NCI-H187 treated with DMSO at 0.1 percent for 48 hours (cell line): ENCODE results near the gene GADD45B.

Experiments
- DNase-seq: peaks from one replicate; lab custom pipeline; 2025; lab: John Stamatoyannopoulos, UW

GADD45B gene, protein sequence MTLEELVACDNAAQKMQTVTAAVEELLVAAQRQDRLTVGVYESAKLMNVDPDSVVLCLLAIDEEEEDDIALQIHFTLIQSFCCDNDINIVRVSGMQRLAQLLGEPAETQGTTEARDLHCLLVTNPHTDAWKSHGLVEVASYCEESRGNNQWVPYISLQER

DNA sequence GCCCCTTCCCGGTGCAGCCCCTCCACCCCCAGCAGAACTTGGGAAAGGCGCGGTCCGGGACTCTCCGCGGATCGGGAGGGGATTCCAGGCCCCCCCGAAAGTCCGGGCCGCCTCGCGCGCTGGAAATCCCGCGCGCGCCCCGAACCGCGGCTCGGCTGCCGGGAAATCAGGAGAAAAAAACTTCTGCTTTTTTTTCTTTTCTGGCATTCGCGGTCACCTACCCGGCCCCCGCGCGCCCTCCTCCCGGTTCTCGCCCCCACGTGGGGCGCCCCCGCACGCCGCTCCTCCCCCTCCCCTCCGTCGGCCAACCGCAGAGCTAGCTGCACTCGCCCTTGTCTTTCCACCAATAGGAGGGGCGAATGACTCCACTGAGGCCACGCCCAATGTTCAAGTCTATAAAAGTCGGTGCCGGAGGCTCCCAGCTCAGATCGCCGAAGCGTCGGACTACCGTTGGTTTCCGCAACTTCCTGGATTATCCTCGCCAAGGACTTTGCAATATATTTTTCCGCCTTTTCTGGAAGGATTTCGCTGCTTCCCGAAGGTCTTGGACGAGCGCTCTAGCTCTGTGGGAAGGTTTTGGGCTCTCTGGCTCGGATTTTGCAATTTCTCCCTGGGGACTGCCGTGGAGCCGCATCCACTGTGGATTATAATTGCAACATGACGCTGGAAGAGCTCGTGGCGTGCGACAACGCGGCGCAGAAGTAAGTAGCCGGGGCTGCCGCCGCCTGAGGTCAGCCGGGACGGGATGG lies at the start of gene GADD45B:
TSS of gene GADD45B (plus strand) at position 426 of the 749 bp plus-strand sequence. CDS start at position 658, 232 bp downstream.
- DNase-seq: peak; percentile 89

DNA sequence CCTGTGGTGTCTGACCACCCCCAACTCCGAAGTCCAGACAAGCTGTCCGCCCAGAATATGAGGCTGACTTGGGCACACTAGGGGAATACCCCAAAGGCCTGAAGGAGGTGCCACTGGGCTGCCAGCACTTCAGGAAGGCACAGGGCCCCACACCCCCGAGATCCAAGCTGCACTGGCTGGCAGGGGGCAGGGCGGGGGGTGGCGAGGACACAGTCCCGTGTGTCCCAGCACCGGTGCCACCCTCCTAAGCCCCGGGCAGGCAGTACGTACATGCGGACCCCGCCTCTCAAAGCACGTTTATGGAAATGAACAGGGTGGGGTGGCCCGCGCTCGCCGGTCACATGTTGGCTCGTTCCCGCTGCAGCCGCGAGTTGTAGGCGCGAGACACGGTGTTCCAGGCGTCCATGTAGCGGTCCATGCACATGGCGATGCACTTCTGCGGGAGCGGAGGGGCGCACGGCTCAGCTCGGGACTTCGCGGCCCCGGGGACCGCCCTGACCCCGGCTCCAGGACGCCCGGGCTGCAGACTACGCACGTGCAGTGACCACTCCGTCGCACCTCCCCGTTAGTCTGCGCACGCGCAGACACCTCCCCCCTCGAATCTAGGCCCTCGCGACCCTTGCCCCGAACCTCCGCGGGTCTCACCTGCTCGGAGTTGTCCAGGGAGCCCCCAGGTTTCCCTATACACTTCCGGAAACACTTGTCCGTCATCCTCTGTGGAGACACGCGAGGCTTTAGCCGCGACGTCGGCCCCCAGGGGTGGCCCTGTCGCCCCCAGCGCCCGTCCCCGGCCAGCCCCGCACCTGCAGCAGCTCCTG lies 49.1 kb upstream of the GADD45B start:
- DNase-seq: no peak

DNA sequence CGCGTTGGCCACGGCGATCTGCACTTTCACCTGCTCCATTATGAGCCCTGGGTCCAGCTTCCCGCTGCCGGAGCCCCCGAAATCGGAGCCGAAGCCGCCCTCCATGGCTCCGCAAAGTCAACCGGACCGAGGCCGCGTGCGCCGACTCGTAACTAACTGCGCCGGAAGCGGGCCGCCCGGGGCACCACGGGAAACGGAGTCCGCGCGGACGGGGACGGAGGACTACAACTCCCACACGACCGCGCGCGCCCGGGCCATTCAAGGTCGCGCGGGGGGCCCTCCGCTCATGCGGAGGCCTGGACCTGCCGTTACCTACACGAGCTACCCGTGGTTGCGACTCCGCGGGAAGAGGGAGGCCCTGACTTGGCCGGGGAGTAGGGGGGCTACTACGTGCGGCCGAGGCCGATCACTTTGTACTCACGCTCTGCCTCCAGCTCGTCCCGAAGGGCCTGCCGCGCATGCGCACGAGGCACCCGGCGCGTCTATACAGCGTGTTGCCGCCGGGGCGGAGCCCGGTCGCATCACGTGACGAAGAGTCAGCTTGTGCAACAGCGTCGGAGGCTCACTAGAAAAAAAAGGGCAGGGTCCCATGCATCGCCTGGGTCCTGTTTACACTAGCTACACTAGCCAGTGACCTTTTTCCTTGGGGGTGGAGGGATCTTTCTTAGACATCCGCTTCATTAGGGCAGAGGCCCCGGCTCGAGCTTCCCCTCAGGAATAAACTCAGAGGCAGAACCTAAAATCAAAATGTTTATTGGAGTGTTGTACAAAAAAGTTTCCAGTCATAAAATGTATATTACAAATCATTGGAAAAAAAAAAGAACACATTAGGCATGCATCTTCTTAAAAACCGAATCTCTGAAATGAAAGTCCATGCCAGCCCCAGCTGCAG lies 48.3 kb upstream of the GADD45B start, which contains the start of gene TIMM13:
TSS of gene TIMM13 (minus strand) at position 158 of the 892 bp plus-strand sequence. CDS start at position 105, 53 bp downstream.
- peak; percentile 82 for DNase-seq

DNA sequence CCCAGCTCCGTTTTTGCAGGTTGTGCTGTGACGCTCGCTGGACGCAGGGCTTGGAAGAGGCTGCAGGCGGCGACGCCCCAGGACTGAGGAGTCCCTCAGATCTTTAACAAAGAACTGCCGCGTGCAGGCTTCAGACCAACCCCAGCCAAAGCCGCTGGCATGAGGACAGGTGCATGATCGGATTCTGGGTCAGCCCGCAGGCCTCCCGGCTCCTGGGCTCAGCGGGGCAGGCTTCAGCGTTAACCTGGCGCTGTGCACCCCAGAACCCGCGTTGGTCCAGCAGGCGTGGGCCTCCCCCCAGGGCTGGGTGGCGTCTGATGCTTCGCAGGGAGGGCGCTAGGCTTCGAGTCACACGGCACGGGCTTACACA lies 47.6 kb upstream of the GADD45B start:
- DNase-seq: no peak

DNA sequence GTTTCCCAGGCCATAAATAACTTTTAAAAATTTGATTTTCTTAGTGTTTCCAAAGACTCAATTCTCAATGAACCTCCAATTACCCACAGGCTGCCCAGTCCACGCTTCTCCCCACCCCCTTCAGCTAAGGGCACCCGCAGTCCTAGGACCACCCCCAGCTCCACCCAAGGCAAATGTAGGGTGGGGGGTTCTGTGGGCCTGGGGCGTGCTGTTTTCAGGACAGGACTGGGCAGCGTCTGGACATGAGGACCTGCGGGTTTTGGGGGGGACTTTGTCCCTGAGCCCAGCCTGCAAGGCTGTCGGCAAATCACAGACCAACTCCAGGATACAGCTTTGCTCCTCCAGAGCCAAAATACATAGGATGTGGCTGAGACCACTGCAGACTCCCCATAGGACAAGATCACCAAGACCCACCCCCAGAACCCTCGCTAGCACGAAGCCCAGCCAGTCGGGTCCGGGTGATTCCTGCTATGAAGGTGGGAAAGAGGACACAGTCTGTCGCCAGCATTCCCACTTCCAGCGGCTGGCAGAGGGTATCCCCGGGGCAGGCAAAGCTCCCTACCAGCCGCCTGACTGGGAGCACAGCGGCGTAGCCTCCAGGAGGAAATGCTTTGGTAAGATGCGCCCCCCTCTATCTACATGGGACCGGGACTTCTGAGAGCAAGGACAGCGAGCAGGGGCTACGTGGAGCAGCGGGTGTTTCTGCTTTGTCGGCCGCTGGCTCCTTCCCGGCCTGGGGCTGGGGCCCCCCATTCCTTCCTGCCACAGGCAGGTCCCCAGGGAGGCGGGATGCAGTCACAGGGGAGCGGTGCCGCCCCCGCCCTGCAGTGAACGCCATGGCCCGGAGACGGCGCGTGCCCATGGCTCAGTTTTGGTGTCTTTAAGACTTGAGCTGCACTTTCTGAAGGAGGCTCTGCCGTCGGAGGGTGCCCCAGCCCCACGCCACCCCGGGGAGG lies 46.9 kb upstream of the GADD45B start:
- no peak for DNase-seq

DNA sequence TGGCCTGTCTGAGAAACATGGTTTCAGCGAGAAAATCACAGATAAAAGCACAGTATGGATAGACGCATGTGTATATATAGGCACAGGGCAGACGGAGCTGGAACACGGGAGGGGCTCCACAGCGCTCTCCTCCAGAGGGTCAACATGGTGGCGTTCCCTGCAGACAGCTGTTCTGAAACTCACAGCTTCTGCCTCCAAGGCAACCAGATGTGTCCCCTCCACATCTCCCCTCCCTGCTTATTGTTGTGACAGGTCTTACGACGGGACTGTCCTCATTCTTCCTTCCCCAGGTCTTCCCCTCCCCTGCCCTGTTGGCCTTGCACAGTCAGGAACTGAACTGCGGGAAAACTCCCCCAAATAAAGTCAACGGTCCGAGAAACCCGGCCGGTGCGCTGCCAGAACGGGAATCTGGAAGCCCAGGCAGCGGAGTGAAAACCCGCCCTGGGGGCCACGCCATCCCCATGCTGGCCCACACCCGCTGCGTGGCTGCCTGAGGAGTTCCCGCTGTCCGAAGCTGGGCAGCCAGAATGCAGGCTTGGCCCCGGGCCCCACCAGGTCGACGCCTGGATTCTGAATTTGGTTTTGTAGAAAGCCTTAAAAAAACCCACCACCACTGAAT lies 45.9 kb upstream of the GADD45B start:
- DNase-seq: no peak

DNA sequence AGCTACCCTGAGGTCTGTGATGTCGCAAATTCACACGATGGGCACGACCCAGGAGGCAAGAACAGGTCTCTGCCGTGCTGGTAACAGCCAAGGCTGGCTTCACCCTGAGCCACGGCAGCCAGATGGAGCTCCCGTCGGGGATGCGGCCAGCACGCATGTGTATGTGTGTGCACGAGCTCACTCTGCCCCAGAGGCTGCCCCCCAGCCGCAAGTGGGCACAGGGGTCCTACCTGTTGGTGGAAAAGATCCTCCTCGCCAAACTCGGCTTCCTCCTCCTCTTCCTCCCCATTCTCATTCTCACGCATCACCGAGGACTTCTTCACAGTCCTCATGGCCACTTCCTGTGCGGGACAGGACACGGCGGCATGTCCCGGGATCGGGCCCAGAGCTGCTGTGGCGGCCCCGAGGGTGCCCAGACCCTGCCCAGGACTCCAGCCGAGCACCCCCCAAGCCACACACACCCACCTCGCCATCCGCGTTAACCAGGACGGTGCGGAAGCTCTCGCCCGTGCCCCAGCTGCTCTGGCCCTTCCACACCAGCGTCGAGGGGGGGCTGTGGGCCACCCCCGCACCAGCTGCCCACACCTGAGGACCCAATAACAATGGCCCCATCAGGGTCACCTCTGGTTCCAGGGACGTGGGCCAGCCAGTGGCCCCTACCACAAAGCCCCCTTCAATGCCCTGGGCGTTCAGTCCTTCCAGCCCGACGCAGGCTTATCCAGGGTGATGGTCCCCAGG lies 44.4 kb upstream of the GADD45B start:
- DNase-seq: no peak

DNA sequence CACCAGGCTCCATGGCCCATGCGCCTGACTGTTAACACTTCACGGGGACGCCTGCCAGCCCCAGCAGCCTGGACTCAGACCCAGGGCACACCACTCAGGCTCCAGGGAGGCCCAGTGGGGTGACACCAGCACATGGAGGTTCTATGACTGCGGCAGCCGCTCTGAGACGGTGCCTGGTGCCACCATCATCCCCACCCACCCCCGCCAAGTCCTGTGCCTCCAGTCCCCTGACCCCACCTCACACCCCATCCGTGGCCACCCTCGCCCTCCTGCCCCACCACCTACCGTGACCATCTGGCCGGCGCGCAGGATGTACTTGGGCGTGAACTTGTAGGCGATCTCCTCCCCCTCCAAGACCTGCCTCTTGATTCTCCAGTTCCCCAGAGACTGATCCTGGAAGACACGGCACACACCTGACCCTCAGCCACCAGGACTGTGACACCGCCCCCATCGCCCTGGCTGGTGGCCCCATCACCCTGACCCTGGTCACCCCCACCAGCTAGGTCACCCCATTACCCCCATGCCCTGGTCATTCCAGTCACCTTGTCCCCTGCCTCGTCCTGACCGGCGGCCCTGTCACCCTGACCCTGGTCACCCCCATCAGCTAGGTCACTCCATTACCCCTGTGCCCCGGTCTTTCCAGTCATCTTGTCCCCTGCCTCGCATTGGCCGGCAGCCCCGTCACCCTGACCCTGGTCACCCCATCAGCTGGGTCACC lies 43.6 kb upstream of the GADD45B start:
- DNase-seq: no peak

DNA sequence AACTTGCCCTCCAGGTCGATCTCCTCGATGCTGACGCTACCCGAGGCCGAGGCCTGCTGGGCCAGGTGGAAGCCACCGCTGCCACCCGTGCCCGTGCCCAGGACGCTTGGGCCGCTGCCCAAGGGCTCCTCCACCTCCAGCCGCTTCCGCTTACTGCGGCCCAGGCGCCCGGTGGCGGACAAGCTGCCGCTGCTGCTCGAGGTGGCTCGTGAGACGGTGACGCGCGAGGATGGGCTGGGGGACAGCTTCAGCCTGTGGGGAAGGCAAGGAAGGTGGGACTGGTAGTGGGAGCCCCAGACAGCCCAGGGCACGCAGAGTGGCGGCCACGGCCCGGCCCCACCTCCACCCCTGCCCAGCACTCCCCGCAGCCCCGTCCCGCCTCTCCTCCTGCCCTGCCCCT lies 42.1 kb upstream of the GADD45B start:
- DNase-seq: no peak

DNA sequence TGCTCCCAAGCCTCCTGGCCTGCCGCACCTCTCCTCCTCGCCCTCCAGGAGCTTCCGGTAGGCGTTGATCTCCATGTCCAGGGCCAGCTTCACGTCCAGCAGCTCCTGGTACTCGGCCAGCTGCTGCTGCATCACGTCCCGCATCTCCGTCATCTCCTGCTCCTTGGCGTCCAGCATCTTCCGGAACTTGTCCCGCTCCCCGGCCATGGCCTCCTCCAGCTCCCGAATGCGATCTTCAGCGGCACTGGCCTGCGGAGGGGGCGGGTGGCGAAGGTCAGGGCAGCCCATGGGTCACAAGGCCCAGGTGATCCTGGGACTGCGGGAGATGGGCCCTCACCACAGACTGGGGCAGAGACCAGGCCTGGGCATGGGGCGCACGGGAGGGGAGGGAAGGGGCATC lies 41.7 kb upstream of the GADD45B start:
- DNase-seq: no peak

DNA sequence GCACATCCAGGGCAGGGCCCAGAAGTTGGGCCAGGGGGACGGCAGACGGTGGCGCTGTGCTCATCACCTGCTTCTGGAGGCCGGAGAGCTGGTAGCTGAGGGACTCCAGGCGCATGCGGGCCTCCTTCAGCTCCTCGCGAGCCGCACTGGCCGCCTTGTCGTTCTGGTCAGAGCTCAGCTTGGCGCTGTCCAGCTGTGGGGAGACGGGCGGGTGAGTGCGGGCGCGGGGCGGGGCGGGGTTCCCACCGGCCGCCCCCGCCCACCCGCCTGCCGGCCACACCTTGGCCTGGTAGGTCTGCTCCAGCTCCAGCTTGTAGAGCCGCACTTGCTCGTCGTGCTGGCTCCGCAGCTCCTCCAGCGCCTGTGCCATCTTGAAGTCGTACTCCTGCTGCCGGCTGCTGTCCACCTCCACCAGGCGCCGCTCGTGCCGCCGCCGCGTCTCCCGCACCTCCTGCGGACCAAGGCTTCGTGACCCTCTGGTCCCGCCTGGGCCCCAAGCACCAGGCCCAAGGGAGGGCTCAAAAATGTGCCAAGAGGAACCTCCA lies 41.1 kb upstream of the GADD45B start:
- no peak for DNase-seq

DNA sequence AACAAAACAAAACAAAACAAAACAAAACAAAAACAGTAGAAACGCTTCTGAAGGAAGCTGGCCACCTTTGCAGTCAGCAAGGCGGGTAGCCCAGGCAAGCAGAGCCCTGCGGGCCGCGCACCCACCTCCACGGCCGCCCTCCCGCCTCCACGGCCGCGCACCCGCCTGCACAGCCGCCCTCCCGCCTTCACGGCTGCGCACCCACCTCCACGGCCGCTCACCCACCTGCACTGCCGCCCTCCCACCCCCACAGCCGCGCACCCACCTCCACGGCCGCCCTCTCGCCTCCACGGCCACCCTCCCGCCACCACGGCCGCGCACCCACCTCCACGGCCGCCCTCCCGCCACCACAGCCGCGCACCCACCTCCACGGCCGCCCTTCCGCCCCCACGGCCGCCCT lies 39.5 kb upstream of the GADD45B start:
- DNase-seq: no peak

DNA sequence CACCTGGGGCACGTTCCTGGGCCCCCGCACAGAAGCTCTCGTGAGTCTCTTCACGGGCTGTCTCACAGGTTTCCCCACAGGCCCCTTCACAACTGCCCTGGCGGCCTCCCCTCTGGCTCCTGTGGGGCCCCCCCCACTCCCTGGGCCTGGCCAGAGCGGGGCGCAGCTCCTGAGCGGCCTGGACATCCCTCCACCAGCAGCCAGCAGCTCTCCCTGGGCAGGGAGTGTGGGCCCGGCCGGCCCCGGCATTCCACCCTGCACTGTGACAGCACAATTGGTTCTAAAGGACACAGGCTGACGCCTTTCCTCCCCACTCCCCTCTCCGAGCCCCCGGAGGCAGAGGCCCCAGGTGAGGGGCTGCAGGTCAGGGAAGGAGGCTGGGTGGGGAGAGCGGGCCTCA lies 39.0 kb upstream of the GADD45B start:
- no peak for DNase-seq

DNA sequence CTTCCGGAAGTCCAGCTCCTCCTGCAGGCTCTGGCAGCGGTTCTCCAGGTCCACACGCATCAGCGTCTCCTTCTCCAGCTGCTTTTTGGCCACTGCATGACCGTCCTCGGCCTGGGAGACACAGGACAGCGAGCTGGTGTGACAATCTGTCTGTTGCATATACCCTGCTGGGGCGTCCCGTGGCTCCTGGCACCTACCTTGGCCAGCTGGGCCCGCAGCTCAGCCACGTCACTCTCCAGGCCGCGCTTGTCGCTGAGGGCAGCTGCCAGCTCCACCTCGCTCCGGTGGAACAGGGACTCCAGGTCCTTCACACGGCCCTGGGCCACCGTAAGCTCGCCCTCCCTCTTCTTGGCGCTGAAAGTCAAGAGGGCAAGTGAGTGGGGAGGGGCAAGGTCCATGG lies 37.7 kb upstream of the GADD45B start:
- no peak for DNase-seq

DNA sequence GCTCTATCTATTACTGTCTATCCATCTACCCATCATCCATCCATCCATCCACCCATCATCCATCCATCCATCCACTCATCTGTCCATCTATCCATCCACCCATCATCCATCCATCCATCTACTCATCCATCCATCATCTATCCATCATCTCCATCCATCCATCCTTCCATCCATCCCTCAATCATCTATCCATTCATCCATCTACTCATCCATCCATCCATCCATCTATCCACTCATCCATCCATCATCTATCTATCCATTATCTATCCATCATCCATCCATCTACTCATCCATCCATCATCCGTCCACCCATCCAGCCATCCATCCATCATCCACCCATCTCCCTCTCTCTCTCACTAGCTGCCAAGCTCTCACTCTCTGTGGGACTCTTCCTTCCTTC lies 35.4 kb upstream of the GADD45B start:
- no peak for DNase-seq

DNA sequence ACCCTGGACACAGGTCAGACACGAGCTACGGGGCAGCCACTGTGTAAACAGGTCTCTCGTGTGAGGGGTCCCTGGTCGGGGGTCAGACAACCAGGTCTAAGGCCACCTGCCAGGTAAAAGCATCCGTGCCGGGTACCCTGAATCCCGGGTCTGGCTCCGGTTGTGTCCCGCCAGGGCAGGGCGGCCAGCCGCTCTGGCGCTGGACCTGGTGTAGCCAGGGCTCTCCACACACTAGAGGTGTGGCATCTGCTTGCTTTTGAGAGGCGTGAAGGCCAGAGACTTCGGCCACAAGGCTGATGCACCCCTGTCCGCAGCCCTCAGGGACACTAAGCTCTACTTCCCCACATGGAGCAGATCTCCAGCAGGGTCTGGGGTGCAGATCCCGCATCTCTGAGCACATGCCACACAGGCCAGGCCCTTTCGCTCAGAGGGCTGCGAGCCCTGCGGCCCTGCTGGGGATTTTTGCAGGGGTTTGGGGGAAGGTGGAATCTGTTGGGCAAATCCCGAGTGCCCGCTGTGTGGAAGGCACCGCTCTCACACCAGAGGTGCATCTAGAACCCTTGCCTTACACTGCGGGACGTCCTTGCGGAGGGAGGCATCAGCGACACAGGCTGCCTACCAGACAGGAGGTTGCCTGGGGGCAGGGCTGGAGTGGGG lies 34.7 kb upstream of the GADD45B start:
- DNase-seq: no peak

DNA sequence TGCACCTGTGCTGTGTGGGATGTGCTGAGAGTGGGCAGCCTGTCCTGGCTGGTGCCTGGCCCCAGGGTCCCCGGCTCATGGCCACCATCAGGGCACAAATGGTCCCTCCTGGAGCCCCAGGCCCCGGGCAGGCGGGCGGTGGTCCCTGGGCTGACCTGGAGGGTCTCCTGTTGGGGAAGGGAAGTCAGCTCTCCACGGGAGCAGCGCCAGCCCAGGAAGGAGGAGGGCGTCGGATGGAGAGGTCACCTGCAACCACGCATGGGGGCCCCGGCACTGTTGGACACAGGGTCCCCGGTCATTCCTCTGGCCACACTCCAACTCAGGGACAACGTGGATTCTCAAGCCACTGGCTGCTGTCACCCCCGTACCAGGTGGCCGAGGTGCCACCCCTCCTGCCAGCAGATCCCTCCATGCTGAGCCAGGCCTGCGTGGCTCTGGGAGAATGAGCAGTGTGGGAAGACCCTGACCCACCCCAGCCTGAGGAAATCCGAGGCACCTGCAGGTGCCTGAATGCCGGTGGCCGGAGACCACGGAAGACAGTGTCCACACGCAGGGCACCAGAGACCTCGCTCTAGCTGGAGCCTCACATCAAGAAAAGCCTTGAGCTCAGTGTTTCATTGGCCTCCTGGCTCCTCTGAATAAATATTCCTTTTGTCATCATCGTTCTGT lies 32.7 kb upstream of the GADD45B start:
- DNase-seq: no peak

DNA sequence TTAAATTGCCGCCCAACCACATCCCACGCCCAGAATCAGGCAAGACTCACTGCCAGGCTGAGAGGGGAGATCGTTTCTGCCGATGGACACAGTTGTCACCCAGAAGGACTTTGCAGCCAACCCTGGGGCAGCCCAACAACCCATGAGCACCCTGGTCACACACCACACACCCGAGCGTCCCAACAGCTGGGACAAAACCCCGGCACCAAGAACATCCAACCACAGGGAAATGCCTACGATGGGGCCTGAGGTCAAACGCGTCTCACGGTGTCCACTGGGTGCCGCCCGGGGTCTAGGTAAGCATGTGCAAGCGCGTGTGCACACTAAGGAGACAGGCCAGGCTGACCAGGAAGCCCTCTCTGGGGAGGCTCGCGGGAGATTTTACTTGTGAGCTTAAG lies 32.1 kb upstream of the GADD45B start:
- DNase-seq: no peak
